Measurements from ENCODE around the gene DNAJC5. TPM values are rescaled to one million over a fixed set of nuclear protein-coding genes. Genes with fewer than 3 reads are reported as not detected.

The DNAJC5 gene
- total RNA-seq, 1 experiment from 2014 or later = 59.5 TPM

DNA sequence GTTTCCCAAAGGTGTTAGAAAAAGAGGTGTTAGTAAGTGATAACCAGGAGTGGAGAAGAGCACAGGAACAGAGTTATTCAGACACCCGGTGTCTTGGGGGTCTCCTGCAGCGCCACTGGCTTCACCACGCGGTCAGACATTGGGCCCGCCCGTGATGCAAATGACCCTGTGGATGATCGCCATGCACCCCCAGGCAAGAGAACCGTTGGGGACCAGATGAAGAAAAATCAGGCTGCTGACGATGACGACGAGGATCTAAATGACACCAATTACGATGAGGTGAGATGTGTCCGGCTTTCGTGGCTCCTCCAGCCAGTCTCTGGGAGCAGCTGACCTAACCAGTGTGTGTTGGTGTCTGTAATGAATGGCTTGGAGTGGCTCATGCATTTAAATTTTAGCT, 88.0 kb downstream of the DNAJC5 start:
- ATAC-seq = no peak
- CTCF ChIA-PET = interaction anchor here (0.6 kb wide), 1 partner anchor 119 kb away, joined by 6 read pairs; no protein-coding TSS in a partner anchor
- H3K36me3 ChIP-seq (ENCODE audit: control insufficient read depth, insufficient read depth, low read length) = peaks cover 14% of the 10 kb centered on the region
- in situ Hi-C loops (cut with HindIII; ENCODE audit: low pct_unique_long_range_greater_than_20kb, low sequenced_read_pairs) (no loop called here), intact Hi-C loops (cut with micrococcal nuclease; ENCODE audit: unreplicated experiment) (no loop called here)
- H3K4me1 ChIP-seq (ENCODE audit: control insufficient read depth, insufficient read depth, low read length) = peaks cover 26% of the 10 kb centered on the region
- no peak overlapping the region for H3K4me3 ChIP-seq (ENCODE audit: low read depth in 2 of 2, low read length in 2 of 2)
- no peak for TF ChIP-seq POLR2AphosphoS5 (IDR thresholded peaks at IDR 0.05; ENCODE audit: low read depth, low read length)
- TF ChIP-seq, protein P1, sequence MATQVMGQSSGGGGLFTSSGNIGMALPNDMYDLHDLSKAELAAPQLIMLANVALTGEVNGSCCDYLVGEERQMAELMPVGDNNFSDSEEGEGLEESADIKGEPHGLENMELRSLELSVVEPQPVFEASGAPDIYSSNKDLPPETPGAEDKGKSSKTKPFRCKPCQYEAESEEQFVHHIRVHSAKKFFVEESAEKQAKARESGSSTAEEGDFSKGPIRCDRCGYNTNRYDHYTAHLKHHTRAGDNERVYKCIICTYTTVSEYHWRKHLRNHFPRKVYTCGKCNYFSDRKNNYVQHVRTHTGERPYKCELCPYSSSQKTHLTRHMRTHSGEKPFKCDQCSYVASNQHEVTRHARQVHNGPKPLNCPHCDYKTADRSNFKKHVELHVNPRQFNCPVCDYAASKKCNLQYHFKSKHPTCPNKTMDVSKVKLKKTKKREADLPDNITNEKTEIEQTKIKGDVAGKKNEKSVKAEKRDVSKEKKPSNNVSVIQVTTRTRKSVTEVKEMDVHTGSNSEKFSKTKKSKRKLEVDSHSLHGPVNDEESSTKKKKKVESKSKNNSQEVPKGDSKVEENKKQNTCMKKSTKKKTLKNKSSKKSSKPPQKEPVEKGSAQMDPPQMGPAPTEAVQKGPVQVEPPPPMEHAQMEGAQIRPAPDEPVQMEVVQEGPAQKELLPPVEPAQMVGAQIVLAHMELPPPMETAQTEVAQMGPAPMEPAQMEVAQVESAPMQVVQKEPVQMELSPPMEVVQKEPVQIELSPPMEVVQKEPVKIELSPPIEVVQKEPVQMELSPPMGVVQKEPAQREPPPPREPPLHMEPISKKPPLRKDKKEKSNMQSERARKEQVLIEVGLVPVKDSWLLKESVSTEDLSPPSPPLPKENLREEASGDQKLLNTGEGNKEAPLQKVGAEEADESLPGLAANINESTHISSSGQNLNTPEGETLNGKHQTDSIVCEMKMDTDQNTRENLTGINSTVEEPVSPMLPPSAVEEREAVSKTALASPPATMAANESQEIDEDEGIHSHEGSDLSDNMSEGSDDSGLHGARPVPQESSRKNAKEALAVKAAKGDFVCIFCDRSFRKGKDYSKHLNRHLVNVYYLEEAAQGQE (IDR thresholded peaks at IDR 0.05; ENCODE audit: insufficient read depth in 1 of 2, low read depth in 2 of 2, low read length in 1 of 2) = no peak
- no peak for TF ChIP-seq TCF7L2 (IDR thresholded peaks at IDR 0.05; ENCODE audit: low read depth, low read length)
- no peak for TF ChIP-seq SIN3A (IDR thresholded peaks at IDR 0.05; ENCODE audit: borderline replicate concordance, insufficient read depth, low read depth, low read length)
- TF ChIP-seq, protein P2, sequence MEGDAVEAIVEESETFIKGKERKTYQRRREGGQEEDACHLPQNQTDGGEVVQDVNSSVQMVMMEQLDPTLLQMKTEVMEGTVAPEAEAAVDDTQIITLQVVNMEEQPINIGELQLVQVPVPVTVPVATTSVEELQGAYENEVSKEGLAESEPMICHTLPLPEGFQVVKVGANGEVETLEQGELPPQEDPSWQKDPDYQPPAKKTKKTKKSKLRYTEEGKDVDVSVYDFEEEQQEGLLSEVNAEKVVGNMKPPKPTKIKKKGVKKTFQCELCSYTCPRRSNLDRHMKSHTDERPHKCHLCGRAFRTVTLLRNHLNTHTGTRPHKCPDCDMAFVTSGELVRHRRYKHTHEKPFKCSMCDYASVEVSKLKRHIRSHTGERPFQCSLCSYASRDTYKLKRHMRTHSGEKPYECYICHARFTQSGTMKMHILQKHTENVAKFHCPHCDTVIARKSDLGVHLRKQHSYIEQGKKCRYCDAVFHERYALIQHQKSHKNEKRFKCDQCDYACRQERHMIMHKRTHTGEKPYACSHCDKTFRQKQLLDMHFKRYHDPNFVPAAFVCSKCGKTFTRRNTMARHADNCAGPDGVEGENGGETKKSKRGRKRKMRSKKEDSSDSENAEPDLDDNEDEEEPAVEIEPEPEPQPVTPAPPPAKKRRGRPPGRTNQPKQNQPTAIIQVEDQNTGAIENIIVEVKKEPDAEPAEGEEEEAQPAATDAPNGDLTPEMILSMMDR (IDR thresholded peaks at IDR 0.05) = no peak
- POLR2A ChIA-PET = no interaction called here
- H3K27ac ChIP-seq (ENCODE audit: low read length) = no peak overlapping the region
- DNase-seq (ENCODE audit: low read depth, low spot score) = no peak
- BruUV-seq (replicated peaks) = TSS peak; percentile 85
- H3K9me3 ChIP-seq (ENCODE audit: control insufficient read depth, insufficient read depth, low read depth, low read length) = no peaks in the 10 kb centered on the region
- no peaks in the 10 kb centered on the region for H3K27me3 ChIP-seq (ENCODE audit: control insufficient read depth, insufficient read depth, low read length)

Small RNAs within 50 kb of the gene (microRNA-seq; reads per million reads assigned to microRNA genes)
- gene MIR1914 (ENCODE audit: unreplicated experiment) (0.95 reads per million), gene MIR647 (ENCODE audit: unreplicated experiment) (not detected), gene MIR941-1 (ENCODE audit: unreplicated experiment) (not detected), gene MIR941-2 (ENCODE audit: unreplicated experiment) (not detected), gene MIR941-3 (ENCODE audit: unreplicated experiment) (not detected), gene MIR941-4 (ENCODE audit: unreplicated experiment) (not detected), gene MIR941-5 (ENCODE audit: unreplicated experiment) (not detected)

Other genes with a start within 250 kb of the DNAJC5 start
- gene STMN3, start 241.7 kb upstream of the DNAJC5 start, total RNA-seq (2021; ENCODE audit: unreplicated experiment) = 42.7 TPM
- gene RTEL1, start 236.8 kb upstream of the DNAJC5 start, total RNA-seq (2021; ENCODE audit: unreplicated experiment) = 26.1 TPM
- gene TNFRSF6B, start 198.5 kb upstream of the DNAJC5 start, total RNA-seq (2021; ENCODE audit: unreplicated experiment) = not detected
- 57.9 TPM for gene ARFRP1, start 187.2 kb upstream of the DNAJC5 start, total RNA-seq (2021; ENCODE audit: unreplicated experiment)
- 35.8 TPM for gene ZGPAT, start 187.1 kb upstream of the DNAJC5 start, total RNA-seq (2021; ENCODE audit: unreplicated experiment)
- 15.2 TPM for gene LIME1, start 158.5 kb upstream of the DNAJC5 start, total RNA-seq (2021; ENCODE audit: unreplicated experiment)
- gene SLC2A4RG, start 155.3 kb upstream of the DNAJC5 start, total RNA-seq (2021; ENCODE audit: unreplicated experiment) = 166 TPM
- gene ZBTB46, start 63.9 kb upstream of the DNAJC5 start, total RNA-seq (2021; ENCODE audit: unreplicated experiment) = 15.2 TPM
- not detected for gene ABHD16B, start 33.6 kb upstream of the DNAJC5 start, total RNA-seq (2021; ENCODE audit: unreplicated experiment)
- gene TPD52L2, start 29.9 kb upstream of the DNAJC5 start, total RNA-seq (2021; ENCODE audit: unreplicated experiment) = 113 TPM
- gene UCKL1, start 61.3 kb downstream of the DNAJC5 start, total RNA-seq (2021; ENCODE audit: unreplicated experiment) = 47.4 TPM
- gene ZNF512B, start 74.8 kb downstream of the DNAJC5 start, total RNA-seq (2021; ENCODE audit: unreplicated experiment) = 17.9 TPM
- gene SAMD10, start 84.5 kb downstream of the DNAJC5 start, total RNA-seq (2021; ENCODE audit: unreplicated experiment) = 8.8 TPM
- 88.4 TPM for gene PRPF6, start 86.0 kb downstream of the DNAJC5 start, total RNA-seq (2021; ENCODE audit: unreplicated experiment)
- 1.9 TPM for gene C20orf204, start 141.1 kb downstream of the DNAJC5 start, total RNA-seq (2021; ENCODE audit: unreplicated experiment)
- 18.7 TPM for gene SOX18, start 154.5 kb downstream of the DNAJC5 start, total RNA-seq (2021; ENCODE audit: unreplicated experiment)
- 38.5 TPM for gene TCEA2, start 168.1 kb downstream of the DNAJC5 start, total RNA-seq (2021; ENCODE audit: unreplicated experiment)
- 32.0 TPM for gene RGS19, start 184.4 kb downstream of the DNAJC5 start, total RNA-seq (2021; ENCODE audit: unreplicated experiment)
- 3.9 TPM for gene OPRL1, start 185.0 kb downstream of the DNAJC5 start, total RNA-seq (2021; ENCODE audit: unreplicated experiment)
- gene LKAAEAR1, start 189.3 kb downstream of the DNAJC5 start, total RNA-seq (2021; ENCODE audit: unreplicated experiment) = 0.67 TPM
- gene NPBWR2, start 212.4 kb downstream of the DNAJC5 start, total RNA-seq (2021; ENCODE audit: unreplicated experiment) = not detected

Data from Panc1 (cell line).